Retinal pigment epithelial cell (primary cell): ENCODE data around the gene PEX5L.

ENCODE experiments used
- DNase-seq: peaks from one replicate; pipeline ENCODE4 v3.0.0-alpha.2; 2010; ENCODE audit warnings: low read depth
- H3K4me3 ChIP-seq: 2 replicates; pipeline ENCODE4 v1.5.1; 2011; ENCODE audit warnings: mild to moderate bottlenecking, low read length, control low read depth, moderate library complexity
- CTCF ChIP-seq: conservative IDR thresholded peaks from 2 replicates; pipeline ENCODE4 v1.5.1; 2011; ENCODE audit warnings: low read depth, low read length, control low read depth, inconsistent platforms

PEX5L gene

DNA sequence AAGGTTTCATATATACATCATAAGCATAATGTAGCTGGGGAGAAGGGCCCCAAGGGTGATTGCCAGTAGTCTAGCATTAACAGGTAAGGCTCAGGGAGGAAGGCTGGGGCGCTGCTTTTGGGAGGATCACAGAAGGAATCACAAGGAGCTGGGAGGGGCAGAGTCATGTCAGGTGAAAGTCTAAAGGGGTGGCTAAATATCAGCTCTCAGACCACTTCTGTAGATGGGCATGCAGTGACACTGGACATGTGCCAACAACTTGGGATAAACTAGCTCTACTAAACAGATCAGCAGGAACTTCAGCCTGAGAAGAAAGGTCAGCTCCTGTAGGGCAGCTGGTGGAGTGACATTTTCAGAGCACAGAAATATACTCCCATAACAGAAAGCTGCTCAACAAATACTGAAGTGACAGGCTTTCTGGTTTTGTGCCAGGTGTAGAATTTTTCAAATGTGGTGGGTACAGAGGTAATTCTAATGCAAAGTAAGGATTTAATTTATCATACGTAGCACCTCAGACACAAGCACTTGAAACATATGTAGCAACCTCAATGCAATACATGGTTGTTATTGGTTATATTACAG, 79.4 kb downstream of the PEX5L start:
- no peak for DNase-seq
- no peak overlapping the region for H3K4me3 ChIP-seq
- no peak for TF ChIP-seq CTCF

- no peak for TF ChIP-seq CTCF
- no peak overlapping the region for H3K4me3 ChIP-seq
- DNase-seq: no peak
These were observed 80.3 kb downstream of the PEX5L start for GRCh38 chr3:179956416-179956830.

DNA sequence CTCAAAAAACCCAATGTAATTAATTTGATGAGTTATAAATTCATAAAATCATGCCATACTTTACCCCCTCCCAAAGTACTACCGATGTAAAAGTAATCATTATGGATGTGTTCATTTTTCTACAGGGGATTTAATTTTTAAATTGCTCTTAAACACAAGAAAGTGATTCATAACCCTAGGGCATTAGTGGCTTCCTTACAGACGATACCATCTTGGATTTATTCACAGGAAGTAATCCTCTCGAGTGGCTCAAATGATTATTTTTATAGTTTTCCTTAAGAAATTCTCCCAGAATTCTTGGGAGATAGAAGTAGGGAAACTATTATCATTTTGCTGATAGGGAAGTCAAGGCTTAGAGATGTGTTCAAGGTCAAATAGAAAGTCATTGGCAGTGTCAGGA, 80.9 kb downstream of the PEX5L start:
- TF ChIP-seq CTCF: no peak
- H3K4me3 ChIP-seq: no peak overlapping the region
- DNase-seq: no peak

GRCh38 chr3:179955286-179955685, 81.5 kb downstream of the PEX5L start:
- no peak for DNase-seq
- H3K4me3 ChIP-seq: no peak overlapping the region
- no peak for TF ChIP-seq CTCF

DNA sequence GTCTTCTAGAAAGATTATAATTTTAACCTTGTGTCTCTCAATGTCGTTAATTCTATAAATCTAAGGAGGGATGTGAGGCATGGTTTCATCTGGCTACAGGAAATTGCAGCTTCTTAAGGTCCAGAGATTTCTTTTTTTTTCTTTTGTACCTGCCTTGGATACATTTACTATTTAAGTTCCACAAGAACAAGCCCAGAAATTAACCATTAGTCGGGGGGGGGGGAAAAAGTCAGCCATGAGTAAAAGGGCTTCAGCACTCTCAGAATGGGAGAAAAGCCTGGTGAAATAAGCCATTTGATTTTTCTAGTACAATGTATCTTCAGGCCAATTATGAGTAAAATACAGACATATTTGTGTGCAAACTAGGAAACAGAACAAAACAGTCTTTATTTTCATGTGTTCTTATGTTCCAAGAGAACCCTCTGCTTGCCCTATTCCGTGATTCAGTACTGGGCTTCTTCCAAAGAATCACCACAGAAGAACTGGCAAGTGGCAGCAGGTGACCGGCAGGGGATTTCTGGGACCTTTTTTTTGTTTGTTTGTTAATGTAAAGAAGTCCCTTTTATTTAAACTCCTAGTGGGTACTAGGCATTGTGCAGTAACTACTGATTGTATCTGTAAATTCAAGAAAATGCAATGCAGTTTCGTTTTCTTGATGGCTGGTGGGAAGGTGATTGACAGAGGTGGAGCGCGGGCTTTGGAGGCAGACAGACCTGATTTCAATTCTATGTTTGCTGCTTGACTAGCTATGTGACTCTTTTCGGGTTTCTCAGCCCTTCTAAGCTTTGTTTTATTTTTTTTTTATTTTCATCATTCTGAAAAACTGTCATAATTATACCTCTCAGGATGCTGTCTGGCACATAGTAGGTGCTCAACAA, 82.5 kb downstream of the PEX5L start:
- H3K4me3 ChIP-seq: no peak overlapping the region
- DNase-seq: no peak
- no peak for TF ChIP-seq CTCF

- DNase-seq: no peak
- no peak for TF ChIP-seq CTCF
- H3K4me3 ChIP-seq: no peak overlapping the region
These were observed 85.9 kb downstream of the PEX5L start for GRCh38 chr3:179950840-179951239.

- no peak for TF ChIP-seq CTCF
- H3K4me3 ChIP-seq: no peak overlapping the region
- no peak for DNase-seq
These were observed 86.9 kb downstream of the PEX5L start for GRCh38 chr3:179949869-179950268.
